T1000 (cell line): ENCODE data around the gene SPIRE2.
A peak's percentile ranks its signal among the peaks of the same experiment; 100 is the strongest.

Source experiments
- DNase-seq: peaks from one replicate; lab custom pipeline; 2025; ENCODE audit warnings: mixed read lengths; lab: John Stamatoyannopoulos, UW

The SPIRE2 gene

GRCh38 chr16:89898201-89898967 lies 70.1 kb downstream of the SPIRE2 start:
- no peak for DNase-seq

- no peak for DNase-seq
Measured at GRCh38 chr16:89899879-89900481, 71.7 kb downstream of the SPIRE2 start.

GRCh38 chr16:89900885-89901284 lies 72.6 kb downstream of the SPIRE2 start:
- no peak for DNase-seq

- DNase-seq = no peak
Measured at GRCh38 chr16:89902980-89903379, 74.7 kb downstream of the SPIRE2 start.

GRCh38 chr16:89903908-89904515 lies 75.7 kb downstream of the SPIRE2 start:
- no peak for DNase-seq

- DNase-seq = no peak
Measured at GRCh38 chr16:89904606-89905510, 76.6 kb downstream of the SPIRE2 start.

GRCh38 chr16:89905511-89906139 lies 77.3 kb downstream of the SPIRE2 start:
- peak; percentile 52 for DNase-seq

GRCh38 chr16:89906140-89907025 lies 78.1 kb downstream of the SPIRE2 start:
- no peak for DNase-seq

GRCh38 chr16:89907055-89907814 lies 79.0 kb downstream of the SPIRE2 start:
- no peak for DNase-seq

- DNase-seq = no peak
Measured at GRCh38 chr16:89908236-89908635, 80.0 kb downstream of the SPIRE2 start.

GRCh38 chr16:89909777-89910716 lies 81.8 kb downstream of the SPIRE2 start:
- DNase-seq = peak; percentile 47

- DNase-seq = no peak
Measured at GRCh38 chr16:89910717-89911354, 82.6 kb downstream of the SPIRE2 start.

GRCh38 chr16:89911375-89911774 lies 83.1 kb downstream of the SPIRE2 start:
- no peak for DNase-seq

GRCh38 chr16:89912143-89912542 lies 83.9 kb downstream of the SPIRE2 start:
- DNase-seq = no peak

- no peak for DNase-seq
Measured at GRCh38 chr16:89912627-89913026, 84.4 kb downstream of the SPIRE2 start.

GRCh38 chr16:89913408-89914387 lies 85.4 kb downstream of the SPIRE2 start:
- no peak for DNase-seq
